ENCODE results near the gene RFX8.

Gene RFX8

GRCh38 chr2:101380376-101380775, 94.5 kb downstream of the RFX8 start:
- no peak overlapping the region for H3K4me3 ChIP-seq (ENCODE audit: low read depth, low read length)
- no peaks in the 10 kb centered on the region for H3K4me1 ChIP-seq (ENCODE audit: control insufficient read depth, insufficient read depth, low read length)
- CTCF ChIA-PET = interaction anchor here (0.6 to 2.0 kb wide), 2 partner anchors 38 to 129 kb away, joined by 5 read pairs; no protein-coding TSS in a partner anchor
- POLR2A ChIA-PET = no interaction called here
- H3K9me3 ChIP-seq (ENCODE audit: control insufficient read depth, insufficient read depth, low read depth, low read length) = no peaks in the 10 kb centered on the region
- TF ChIP-seq MYNN (tag by site-specific recombination; IDR thresholded peaks at IDR 0.05; ENCODE audit: borderline replicate concordance) (no peak), ZNF335 (tag by site-specific recombination; conservative IDR thresholded peaks at IDR 0.05) (no peak), ZNF155 (tag by site-specific recombination; IDR thresholded peaks at IDR 0.05) (no peak), ZNF23 (tag by site-specific recombination; IDR thresholded peaks at IDR 0.05; ENCODE audit: borderline replicate concordance) (no peak), SP2 (tag by site-specific recombination; IDR thresholded peaks at IDR 0.05) (no peak), ZNF416 (tag by site-specific recombination; IDR thresholded peaks at IDR 0.05) (no peak), GLI4 (tag by site-specific recombination; IDR thresholded peaks at IDR 0.05) (no peak), ZNF76 (tag by site-specific recombination; IDR thresholded peaks at IDR 0.05; ENCODE audit: borderline replicate concordance, low read depth) (no peak)
- no peak overlapping the region for H3K27ac ChIP-seq (ENCODE audit: extremely low read depth, low read depth, low read length)
- H3K36me3 ChIP-seq (ENCODE audit: control insufficient read depth in 2 of 2, insufficient read depth in 1 of 2, low read length in 2 of 2) = no peaks in the 10 kb centered on the region

GRCh38 chr2:101379091-101379490, 95.8 kb downstream of the RFX8 start:
- no peaks in the 10 kb centered on the region for H3K9me3 ChIP-seq (ENCODE audit: control insufficient read depth, insufficient read depth, low read depth, low read length)
- no peak overlapping the region for H3K27ac ChIP-seq (ENCODE audit: extremely low read depth, low read depth, low read length)
- no peak overlapping the region for H3K4me3 ChIP-seq (ENCODE audit: low read depth, low read length)
- no peaks in the 10 kb centered on the region for H3K36me3 ChIP-seq (ENCODE audit: control insufficient read depth in 2 of 2, insufficient read depth in 1 of 2, low read length in 2 of 2)
- no peaks in the 10 kb centered on the region for H3K4me1 ChIP-seq (ENCODE audit: control insufficient read depth, insufficient read depth, low read length)
- ChIA-PET POLR2A (no interaction called here), CTCF (interaction anchor here (0.8 to 1.0 kb wide), 3 partner anchors 9 to 37 kb away, joined by 3 to 5 read pairs (median 4); no protein-coding TSS in a partner anchor)
- TF ChIP-seq, protein P1, sequence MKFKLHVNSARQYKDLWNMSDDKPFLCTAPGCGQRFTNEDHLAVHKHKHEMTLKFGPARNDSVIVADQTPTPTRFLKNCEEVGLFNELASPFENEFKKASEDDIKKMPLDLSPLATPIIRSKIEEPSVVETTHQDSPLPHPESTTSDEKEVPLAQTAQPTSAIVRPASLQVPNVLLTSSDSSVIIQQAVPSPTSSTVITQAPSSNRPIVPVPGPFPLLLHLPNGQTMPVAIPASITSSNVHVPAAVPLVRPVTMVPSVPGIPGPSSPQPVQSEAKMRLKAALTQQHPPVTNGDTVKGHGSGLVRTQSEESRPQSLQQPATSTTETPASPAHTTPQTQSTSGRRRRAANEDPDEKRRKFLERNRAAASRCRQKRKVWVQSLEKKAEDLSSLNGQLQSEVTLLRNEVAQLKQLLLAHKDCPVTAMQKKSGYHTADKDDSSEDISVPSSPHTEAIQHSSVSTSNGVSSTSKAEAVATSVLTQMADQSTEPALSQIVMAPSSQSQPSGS (tag by site-specific recombination; IDR thresholded peaks at IDR 0.05; ENCODE audit: low read depth) = no peak
- TF ChIP-seq, protein P2, sequence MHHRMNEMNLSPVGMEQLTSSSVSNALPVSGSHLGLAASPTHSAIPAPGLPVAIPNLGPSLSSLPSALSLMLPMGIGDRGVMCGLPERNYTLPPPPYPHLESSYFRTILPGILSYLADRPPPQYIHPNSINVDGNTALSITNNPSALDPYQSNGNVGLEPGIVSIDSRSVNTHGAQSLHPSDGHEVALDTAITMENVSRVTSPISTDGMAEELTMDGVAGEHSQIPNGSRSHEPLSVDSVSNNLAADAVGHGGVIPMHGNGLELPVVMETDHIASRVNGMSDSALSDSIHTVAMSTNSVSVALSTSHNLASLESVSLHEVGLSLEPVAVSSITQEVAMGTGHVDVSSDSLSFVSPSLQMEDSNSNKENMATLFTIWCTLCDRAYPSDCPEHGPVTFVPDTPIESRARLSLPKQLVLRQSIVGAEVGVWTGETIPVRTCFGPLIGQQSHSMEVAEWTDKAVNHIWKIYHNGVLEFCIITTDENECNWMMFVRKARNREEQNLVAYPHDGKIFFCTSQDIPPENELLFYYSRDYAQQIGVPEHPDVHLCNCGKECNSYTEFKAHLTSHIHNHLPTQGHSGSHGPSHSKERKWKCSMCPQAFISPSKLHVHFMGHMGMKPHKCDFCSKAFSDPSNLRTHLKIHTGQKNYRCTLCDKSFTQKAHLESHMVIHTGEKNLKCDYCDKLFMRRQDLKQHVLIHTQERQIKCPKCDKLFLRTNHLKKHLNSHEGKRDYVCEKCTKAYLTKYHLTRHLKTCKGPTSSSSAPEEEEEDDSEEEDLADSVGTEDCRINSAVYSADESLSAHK (tag by site-specific recombination; IDR thresholded peaks at IDR 0.05) = no peak
- no peak for TF ChIP-seq RBAK (tag by site-specific recombination; IDR thresholded peaks at IDR 0.05)
- no peak for TF ChIP-seq ZNF514 (tag by site-specific recombination; IDR thresholded peaks at IDR 0.05)
- no peak for TF ChIP-seq MZF1 (tag by site-specific recombination; IDR thresholded peaks at IDR 0.05; ENCODE audit: borderline replicate concordance)
- TF ChIP-seq ZNF48 (tag by site-specific recombination; IDR thresholded peaks at IDR 0.05) = no peak
- TF ChIP-seq ZNF660 (tag by site-specific recombination; IDR thresholded peaks at IDR 0.05) = no peak

- Histone ChIP-seq H3K27ac (ENCODE audit: extremely low read depth, low read depth, low read length) (no peak overlapping the region), H3K4me1 (ENCODE audit: control insufficient read depth, insufficient read depth, low read length) (no peaks in the 10 kb centered on the region), H3K4me3 (ENCODE audit: low read depth, low read length) (no peak overlapping the region), H3K36me3 (ENCODE audit: control insufficient read depth in 2 of 2, insufficient read depth in 1 of 2, low read length in 2 of 2) (no peaks in the 10 kb centered on the region), H3K9me3 (ENCODE audit: control insufficient read depth, insufficient read depth, low read depth, low read length) (no peaks in the 10 kb centered on the region)
- CTCF ChIA-PET = interaction anchor here (2.1 kb wide), 1 partner anchor 12 kb away, joined by 6 read pairs; the partner anchor contains the start of gene CREG2
- POLR2A ChIA-PET = no interaction called here
- TF ChIP-seq ZNF19 (tag by site-specific recombination; IDR thresholded peaks at IDR 0.05; ENCODE audit: low read depth) (no peak), SCRT1 (tag by site-specific recombination; IDR thresholded peaks at IDR 0.05; ENCODE audit: borderline replicate concordance) (no peak), SCRT2 (tag by site-specific recombination; IDR thresholded peaks at IDR 0.05) (no peak), ZNF561 (tag by site-specific recombination; IDR thresholded peaks at IDR 0.05; ENCODE audit: borderline replicate concordance) (no peak), ZBTB17 (tag by site-specific recombination; IDR thresholded peaks at IDR 0.05) (no peak), ZNF777 (tag by site-specific recombination; IDR thresholded peaks at IDR 0.05; ENCODE audit: borderline replicate concordance) (no peak)
- TF ChIP-seq, protein P3, sequence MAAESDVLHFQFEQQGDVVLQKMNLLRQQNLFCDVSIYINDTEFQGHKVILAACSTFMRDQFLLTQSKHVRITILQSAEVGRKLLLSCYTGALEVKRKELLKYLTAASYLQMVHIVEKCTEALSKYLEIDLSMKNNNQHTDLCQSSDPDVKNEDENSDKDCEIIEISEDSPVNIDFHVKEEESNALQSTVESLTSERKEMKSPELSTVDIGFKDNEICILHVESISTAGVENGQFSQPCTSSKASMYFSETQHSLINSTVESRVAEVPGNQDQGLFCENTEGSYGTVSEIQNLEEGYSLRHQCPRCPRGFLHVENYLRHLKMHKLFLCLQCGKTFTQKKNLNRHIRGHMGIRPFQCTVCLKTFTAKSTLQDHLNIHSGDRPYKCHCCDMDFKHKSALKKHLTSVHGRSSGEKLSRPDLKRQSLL (tag by site-specific recombination; IDR thresholded peaks at IDR 0.05) = no peak
- TF ChIP-seq, protein P4, sequence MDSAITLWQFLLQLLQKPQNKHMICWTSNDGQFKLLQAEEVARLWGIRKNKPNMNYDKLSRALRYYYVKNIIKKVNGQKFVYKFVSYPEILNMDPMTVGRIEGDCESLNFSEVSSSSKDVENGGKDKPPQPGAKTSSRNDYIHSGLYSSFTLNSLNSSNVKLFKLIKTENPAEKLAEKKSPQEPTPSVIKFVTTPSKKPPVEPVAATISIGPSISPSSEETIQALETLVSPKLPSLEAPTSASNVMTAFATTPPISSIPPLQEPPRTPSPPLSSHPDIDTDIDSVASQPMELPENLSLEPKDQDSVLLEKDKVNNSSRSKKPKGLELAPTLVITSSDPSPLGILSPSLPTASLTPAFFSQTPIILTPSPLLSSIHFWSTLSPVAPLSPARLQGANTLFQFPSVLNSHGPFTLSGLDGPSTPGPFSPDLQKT (IDR thresholded peaks at IDR 0.05; ENCODE audit: borderline replicate concordance, low read depth, low read length) = no peak
Observed at GRCh38 chr2:101375653-101376052, 99.3 kb downstream of the RFX8 start.

Data from HEK293 (cell line).